BJ (cell line): ENCODE results near the gene CMTM7. TPM values are rescaled to one million over a fixed set of nuclear protein-coding genes. Genes with fewer than 3 reads are reported as not detected.
"Not testable (repeated sequence)": the region's sequence is repeated elsewhere in the genome, so short reads cannot be mapped to it uniquely, and the experiment has no call there.

Experiments
- CTCF ChIA-PET: fragments of 350-600 bp; formaldehyde crosslinking; extraction: SDS; loops from one replicate; lab custom pipeline; 2021; ENCODE audit warnings: antibody characterized with exemption, inconsistent platforms; lab: Yijun Ruan, JAX
- POLR2A ChIA-PET: fragments of 300-600 bp; sonication (Branson Sonifier 250); formaldehyde crosslinking; extraction: SDS; loops from one replicate; lab custom pipeline; 2021; ENCODE audit warnings: antibody characterized with exemption; lab: Charles Lee
- DNase-seq: peaks from one replicate; pipeline ENCODE4 v3.0.0-alpha.2; 2011; ENCODE audit warnings: low read depth
- H3K27me3 ChIP-seq: 2 replicates; pipeline ENCODE4 v1.6.0; 2011; ENCODE audit warnings: low read length; ENCODE audit not compliant: control insufficient read depth, insufficient read depth
- H3K36me3 ChIP-seq: 2 replicates; pipeline ENCODE4 v1.5.1; 2011; ENCODE audit warnings: low read length; ENCODE audit not compliant: control insufficient read depth, insufficient read depth
- H3K4me3 ChIP-seq: 2 replicates; pipeline ENCODE4 v1.5.1; 2011; ENCODE audit warnings: low read depth, mild to moderate bottlenecking, control low read depth, low read length
- CTCF ChIP-seq: IDR thresholded peaks from 2 replicates; pipeline ENCODE4 v1.5.1; 2011; ENCODE audit warnings: low read depth, mild to moderate bottlenecking, control low read depth, inconsistent platforms, low read length, moderate library complexity; ENCODE audit not compliant: insufficient read depth
- polyA plus RNA-seq: library from polyadenylated mRNA; depleted of rRNA; stranded (reverse); fragments of >200 nt; gene quantifications from 2 replicates; pipeline ENCODE4 v1.2.3, GENCODE V29; 2011

The CMTM7 gene
- polyA plus RNA-seq, 1 experiment = 13.7 TPM

GRCh38 chr3:32459450-32459849, 67.8 kb downstream of the CMTM7 start:
- TF ChIP-seq CTCF = no peak
- ChIA-PET POLR2A (no interaction called here), CTCF (interaction anchor here (0.8 to 1.5 kb wide), 2 partner anchors 8 to 15 kb away, joined by 3 to 6 read pairs; no protein-coding TSS in a partner anchor)
- no peak for DNase-seq
- no peaks in the 10 kb centered on the region for H3K27me3 ChIP-seq
- no peaks in the 10 kb centered on the region for H3K36me3 ChIP-seq
- no peak overlapping the region for H3K4me3 ChIP-seq

- no peak for DNase-seq
- no peaks in the 10 kb centered on the region for H3K27me3 ChIP-seq
- CTCF ChIA-PET = interaction anchor here (0.7 kb wide), 1 partner anchor 8 kb away, joined by 4 read pairs; no protein-coding TSS in a partner anchor
- TF ChIP-seq CTCF = no peak
- POLR2A ChIA-PET = no interaction called here
- H3K4me3 ChIP-seq = no peak overlapping the region
- H3K36me3 ChIP-seq = no peaks in the 10 kb centered on the region
Observed at GRCh38 chr3:32460031-32460749, 68.5 kb downstream of the CMTM7 start.

- H3K4me3 ChIP-seq, H3K36me3 ChIP-seq, DNase-seq, CTCF ChIA-PET, POLR2A ChIA-PET, H3K27me3 ChIP-seq: not testable (repeated sequence)
Observed at GRCh38 chr3:32460817-32461496, 69.3 kb downstream of the CMTM7 start.

- POLR2A ChIA-PET, DNase-seq, H3K36me3 ChIP-seq, H3K27me3 ChIP-seq, H3K4me3 ChIP-seq, CTCF ChIA-PET: not testable (repeated sequence)
Observed at GRCh38 chr3:32462191-32462986, 70.7 kb downstream of the CMTM7 start.

- H3K36me3 ChIP-seq, POLR2A ChIA-PET, H3K4me3 ChIP-seq, H3K27me3 ChIP-seq, DNase-seq: not testable (repeated sequence)
- CTCF ChIA-PET = interaction anchor here (0.7 kb wide), 2 partner anchors 320 to 373 kb away, joined by 3 read pairs; no protein-coding TSS in a partner anchor
Observed at GRCh38 chr3:32463415-32463814, 71.8 kb downstream of the CMTM7 start.

GRCh38 chr3:32464726-32465125, 73.1 kb downstream of the CMTM7 start:
- CTCF ChIA-PET = interaction anchor here (0.6 to 2.3 kb wide), 3 partner anchors 9 to 226 kb away, joined by 3 to 9 read pairs (median 3); no protein-coding TSS in a partner anchor
- POLR2A ChIA-PET, H3K36me3 ChIP-seq, H3K4me3 ChIP-seq, H3K27me3 ChIP-seq, DNase-seq: not testable (repeated sequence)

GRCh38 chr3:32466808-32467207, 75.2 kb downstream of the CMTM7 start:
- CTCF ChIA-PET = interaction anchor here (1.0 to 4.6 kb wide), 10 partner anchors 8 to 169 kb away, joined by 3 to 86 read pairs (median 8); no protein-coding TSS in a partner anchor
- DNase-seq, POLR2A ChIA-PET, H3K4me3 ChIP-seq, H3K36me3 ChIP-seq, H3K27me3 ChIP-seq: not testable (repeated sequence)
